Stimulated activated CD4-positive, alpha-beta T cell treated with anti-CD3 and anti-CD28 coated beads, Interleukin-12 subunit alpha, Interleukin-12 subunit beta, amount 100 ng/mL, for 24 hours (primary cell): ENCODE measurements around the gene SMAP1.
"Not testable (repeated sequence)": the region's sequence is repeated elsewhere in the genome, so short reads cannot be mapped to it uniquely, and the experiment has no call there.

Experiments
- DNase-seq, 2 experiments: peaks; one replicate each; pipeline ENCODE4 v3.0.0-alpha.2; 2020; ENCODE audit warnings: low read depth in 2 of 2

SMAP1 gene

DNA sequence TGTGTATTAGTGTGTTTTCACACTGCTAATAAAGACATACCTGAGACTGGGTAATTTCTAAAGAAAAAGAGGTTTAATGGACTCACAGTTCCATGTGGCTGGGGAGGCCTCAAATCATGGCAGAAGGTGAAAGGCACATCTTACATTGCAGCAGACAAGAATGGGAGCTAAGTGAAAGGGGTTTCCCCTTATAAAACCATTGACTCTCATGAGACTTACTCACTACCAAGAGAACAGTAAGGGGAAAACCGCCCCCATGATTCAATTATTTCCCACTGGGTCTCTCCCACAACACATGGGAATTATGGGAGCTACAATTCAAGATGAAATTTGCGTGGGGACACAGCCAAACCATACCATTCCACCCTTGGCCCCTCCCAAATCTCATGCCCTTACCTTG is 73.1 kb downstream of the SMAP1 start:
- DNase-seq = not testable (repeated sequence)

GRCh38 chr6:70742462-70742861 is 74.8 kb downstream of the SMAP1 start:
- DNase-seq = not testable (repeated sequence)

DNA sequence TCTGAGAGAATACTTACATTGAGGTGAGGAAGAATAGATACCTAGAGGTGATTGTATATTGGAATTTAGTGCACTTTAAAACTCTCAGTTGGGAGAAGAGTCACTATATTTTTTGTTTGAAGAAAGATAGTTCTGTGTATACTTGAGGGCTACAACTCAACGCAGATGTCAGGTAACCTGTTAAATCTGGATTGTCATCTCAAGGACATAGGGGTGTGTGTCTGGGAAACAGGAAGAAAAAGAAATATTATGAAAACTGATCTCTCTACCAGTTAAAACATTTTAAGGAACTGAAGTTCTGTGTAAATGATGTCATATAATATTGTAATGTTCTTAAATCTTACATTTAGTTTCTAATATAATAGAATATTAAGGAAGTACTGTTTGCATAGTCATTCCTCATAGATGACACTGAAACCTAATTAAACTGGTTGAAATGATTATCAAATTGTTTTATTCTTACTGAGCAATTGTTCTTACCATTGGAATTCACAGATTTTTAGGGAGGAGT is 86.2 kb downstream of the SMAP1 start:
- no peak for DNase-seq

DNA sequence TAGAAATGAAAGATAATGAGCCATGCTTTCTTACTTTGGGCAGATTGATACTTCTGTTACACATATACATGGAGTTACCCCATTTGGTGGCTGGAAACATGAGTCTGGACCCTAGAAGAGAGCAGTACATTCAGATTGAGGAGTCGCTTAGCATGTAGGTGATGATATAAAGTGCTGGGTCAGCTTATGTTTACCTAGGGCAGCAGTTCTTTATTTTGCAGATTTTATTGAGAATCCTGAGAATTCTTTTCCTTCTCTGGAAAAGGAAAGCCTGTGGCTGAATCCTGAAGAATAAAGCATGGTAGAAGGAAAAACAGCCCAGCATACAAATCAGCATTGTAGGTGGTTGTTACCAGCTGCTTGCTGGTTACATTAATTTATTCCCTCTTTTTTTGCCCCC is 91.2 kb downstream of the SMAP1 start:
- DNase-seq = no peak

- DNase-seq = no peak
Measured at GRCh38 chr6:70763754-70764510, 96.2 kb downstream of the SMAP1 start.

DNA sequence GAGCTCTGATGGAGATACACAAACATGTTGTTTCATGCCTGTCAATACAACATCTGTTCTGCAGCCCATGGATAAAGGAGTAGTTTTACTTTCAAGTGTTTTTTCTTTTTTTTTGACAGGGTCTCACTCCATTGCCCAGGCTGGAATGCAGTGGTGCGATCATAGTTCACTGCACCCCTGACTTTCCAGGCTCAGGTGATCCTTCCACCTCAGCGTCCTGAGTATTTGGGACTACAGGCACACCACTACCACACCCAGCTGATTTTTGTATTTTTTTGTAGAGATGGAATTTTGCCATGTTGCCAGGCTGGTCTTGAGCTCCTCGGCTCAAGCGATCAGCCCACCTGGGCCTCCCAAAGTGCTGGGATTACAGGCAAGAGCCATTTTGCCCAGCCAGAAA is 97.0 kb downstream of the SMAP1 start:
- DNase-seq = no peak

GRCh38 chr6:70771351-70771750 is 103.7 kb downstream of the SMAP1 start:
- not testable (repeated sequence) for DNase-seq

- DNase-seq = no peak
Measured at GRCh38 chr6:70779934-70780333, 112.3 kb downstream of the SMAP1 start.

DNA sequence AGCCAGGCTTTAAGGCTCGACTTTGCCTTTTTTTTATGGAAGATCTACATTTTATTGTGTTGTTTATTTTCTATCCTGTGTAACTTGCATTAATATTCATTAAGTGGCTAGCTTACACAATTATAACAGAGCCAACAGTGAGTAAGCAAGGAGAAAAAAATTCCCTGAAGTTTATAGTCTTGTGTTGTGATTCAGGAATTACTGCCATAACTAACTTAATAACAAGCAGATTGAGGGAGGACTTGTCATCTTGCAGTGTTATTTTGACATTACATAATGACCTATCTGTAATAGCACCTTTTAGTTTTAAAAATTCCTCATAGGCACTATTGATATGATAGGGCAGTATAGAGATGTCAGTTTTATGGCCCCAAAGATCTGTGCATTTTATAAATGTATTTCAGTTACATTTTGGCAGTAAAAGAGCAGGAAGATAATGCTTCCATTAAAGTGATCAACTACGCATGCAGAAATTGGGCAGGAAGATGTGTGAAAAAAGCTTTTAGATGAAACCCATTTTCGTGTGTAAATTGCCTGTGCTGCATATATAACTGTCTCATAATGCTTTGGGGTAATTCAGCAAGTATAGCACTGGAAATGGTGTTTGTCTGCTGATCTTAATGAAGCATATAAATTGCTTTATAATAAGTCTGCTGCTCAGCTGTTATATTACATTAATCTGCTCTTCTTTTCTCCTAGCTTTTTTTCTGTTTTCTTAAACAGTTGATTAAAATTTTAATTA is 123.0 kb downstream of the SMAP1 start:
- DNase-seq = no peak

- DNase-seq = no peak
Measured at GRCh38 chr6:70797625-70798024, 129.9 kb downstream of the SMAP1 start.

- DNase-seq = no peak
Measured at GRCh38 chr6:70806086-70806485, 138.4 kb downstream of the SMAP1 start.

DNA sequence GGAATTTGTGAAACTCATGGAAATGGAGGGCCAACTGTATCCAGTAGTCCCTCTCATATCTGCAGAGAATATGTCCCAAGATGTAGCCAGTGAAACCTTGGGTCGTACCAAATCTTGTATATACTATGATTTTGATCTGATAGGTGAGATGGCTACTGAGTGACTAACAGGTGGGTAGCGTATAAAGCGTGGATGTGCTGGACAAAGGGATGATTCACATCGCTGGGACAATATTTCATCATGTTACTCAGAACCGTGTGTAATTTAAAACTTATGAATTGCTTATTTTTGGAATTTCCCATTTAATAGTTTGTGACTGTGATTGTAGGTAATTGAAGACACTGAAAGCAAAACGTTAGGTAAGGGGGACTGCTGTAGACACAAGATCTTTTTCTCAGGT is 144.1 kb downstream of the SMAP1 start:
- no peak for DNase-seq

- no peak for DNase-seq
Measured at GRCh38 chr6:70813885-70814284, 146.2 kb downstream of the SMAP1 start.

- DNase-seq = no peak
Measured at GRCh38 chr6:70819646-70820045, 152.0 kb downstream of the SMAP1 start.

DNA sequence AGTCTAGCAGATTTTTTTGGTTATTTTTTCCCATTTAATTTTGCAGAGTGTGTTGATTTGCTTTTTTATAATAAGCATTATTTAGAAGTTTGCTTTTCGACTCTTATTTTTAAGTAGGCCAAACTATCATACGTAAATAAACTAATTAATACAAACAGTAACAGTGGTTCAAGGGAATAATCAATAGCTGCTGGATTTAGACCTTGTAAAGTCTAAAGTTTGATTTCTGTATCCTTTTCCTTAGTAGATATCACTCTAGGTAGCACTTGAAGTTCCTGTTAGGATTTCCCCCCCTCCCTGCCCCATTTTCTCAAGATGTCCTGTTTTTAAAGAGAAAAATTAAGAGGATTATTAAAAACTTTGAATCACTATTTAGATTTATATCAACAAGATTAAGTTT is 153.1 kb downstream of the SMAP1 start:
- no peak for DNase-seq

DNA sequence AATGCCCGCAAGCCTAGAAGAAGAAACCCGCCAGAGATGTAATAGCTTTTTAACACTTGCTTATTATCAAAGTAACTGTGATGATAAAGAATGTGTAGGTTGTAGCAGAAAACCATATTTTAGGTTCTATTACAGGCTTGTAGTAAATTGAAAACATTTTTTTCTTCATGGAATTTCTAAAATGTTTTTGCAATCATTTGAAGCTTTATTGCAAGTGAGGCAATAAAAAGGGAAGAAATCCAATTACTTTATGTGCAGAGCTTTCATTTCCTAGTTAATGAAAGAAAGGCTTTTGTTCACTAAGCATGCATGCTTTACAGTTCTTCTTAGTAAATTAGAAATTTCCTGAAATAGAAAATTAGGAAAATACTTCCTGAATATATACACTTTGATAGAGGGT is 154.1 kb downstream of the SMAP1 start:
- no peak for DNase-seq

- DNase-seq = no peak
Measured at GRCh38 chr6:70823651-70824050, 156.0 kb downstream of the SMAP1 start.

GRCh38 chr6:70831427-70831826 is 163.7 kb downstream of the SMAP1 start:
- DNase-seq = no peak

GRCh38 chr6:70834520-70834919 is 166.8 kb downstream of the SMAP1 start:
- DNase-seq = no peak

GRCh38 chr6:70838907-70839285 is 171.2 kb downstream of the SMAP1 start:
- no peak for DNase-seq

DNA sequence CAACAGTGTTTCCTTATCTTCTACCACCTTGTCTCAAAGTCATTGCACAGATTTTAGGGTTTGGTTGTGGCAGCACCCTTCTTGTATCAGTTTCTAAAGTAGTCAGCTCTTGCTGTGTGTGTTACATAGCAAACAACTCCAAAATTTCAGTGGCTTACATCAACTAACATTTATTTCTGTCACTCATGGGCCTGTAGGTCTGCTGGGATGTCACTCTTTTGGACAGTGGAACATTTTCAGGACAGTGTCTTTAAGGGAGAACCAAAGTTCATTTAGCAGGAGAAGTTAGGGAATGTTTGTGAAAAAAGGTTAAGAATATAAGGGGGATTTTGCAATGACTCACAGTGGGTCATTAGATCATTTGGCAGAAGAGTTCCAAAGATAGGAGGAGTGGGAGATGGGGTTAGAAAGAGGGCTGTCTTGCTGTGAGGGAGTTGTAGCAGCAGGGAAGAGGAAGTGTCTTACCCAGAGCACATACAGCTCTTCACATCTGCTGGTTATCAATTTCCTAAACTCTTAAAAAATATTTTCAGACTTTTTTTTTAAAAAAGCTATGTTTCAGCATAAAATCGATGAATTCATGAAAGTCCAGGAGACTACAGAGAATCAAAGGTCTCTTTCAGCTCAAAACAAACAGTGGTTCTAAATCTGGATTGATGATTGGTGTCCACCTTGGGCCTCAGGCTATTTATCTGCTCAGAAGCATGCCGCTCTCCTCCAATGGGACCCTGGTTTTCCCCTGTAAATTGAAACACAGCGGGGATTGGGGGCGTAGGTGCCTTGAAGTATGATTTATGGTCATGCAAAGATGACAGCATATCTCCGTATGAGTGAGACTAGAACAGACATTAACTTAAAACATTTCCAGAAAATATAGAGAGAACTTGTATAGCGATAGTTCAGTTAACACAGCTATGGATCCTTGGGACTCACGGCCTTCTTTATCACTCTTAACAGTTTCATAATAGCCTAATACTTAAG is 171.9 kb downstream of the SMAP1 start:
- DNase-seq = no peak

DNA sequence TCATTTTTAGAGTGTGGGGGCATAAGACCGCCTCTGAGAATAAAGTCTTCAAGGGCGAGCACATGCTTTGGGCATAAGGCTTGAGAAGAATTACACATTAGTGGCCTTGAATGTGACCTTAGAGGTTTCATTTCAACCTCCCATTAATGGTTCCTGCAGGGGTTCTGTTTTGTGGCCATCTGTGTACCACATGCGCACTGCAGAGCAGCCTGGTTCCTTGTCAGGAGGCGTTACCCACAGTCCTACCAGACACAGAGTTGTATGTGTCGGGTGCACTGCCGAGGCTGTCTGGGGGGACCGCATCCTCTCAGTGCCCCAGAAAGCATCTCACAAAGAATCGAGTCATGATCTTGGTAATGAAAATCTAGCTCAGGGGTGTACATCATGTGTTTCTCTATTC is 173.4 kb downstream of the SMAP1 start:
- no peak for DNase-seq
